Hippocampal formation (tissue), 2 donors: ENCODE data around the gene ATP8A1.
"Not testable (repeated sequence)": the region's sequence is repeated elsewhere in the genome, so short reads cannot be mapped to it uniquely, and the experiment has no call there.

Experiments
- DNase-seq, 2 donors: peaks; one replicate each; lab custom pipeline; 2025; lab: John Stamatoyannopoulos, UW

The ATP8A1 gene

GRCh38 chr4:42501624-42502401 lies 155.1 kb downstream of the ATP8A1 start:
- DNase-seq: no peak

- no peak for DNase-seq
Measured at GRCh38 chr4:42498040-42498439, 158.9 kb downstream of the ATP8A1 start.

GRCh38 chr4:42497142-42497910 lies 159.6 kb downstream of the ATP8A1 start:
- DNase-seq: no peak

DNA sequence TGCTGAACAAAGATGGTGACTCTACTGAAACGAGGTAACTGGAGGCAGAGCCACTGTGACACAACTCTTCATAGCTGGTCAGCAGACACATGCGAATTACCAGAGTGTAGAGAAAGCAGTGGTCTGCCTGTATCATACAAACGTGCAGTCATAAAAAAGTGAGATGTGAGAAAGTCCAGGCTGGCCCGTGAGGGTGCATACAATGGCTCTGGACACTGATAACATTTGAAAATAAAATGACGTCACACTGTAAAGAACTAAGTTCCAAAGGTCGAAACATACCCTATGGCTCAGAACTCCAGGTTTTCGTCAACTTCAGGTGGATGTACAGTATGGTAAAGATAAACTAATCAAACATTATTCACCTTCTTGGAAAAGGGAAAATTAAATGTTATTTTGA lies 163.9 kb downstream of the ATP8A1 start:
- no peak for DNase-seq

GRCh38 chr4:42490015-42490414 lies 166.9 kb downstream of the ATP8A1 start:
- no peak for DNase-seq

- no peak for DNase-seq
Measured at GRCh38 chr4:42489095-42489494, 167.8 kb downstream of the ATP8A1 start.

DNA sequence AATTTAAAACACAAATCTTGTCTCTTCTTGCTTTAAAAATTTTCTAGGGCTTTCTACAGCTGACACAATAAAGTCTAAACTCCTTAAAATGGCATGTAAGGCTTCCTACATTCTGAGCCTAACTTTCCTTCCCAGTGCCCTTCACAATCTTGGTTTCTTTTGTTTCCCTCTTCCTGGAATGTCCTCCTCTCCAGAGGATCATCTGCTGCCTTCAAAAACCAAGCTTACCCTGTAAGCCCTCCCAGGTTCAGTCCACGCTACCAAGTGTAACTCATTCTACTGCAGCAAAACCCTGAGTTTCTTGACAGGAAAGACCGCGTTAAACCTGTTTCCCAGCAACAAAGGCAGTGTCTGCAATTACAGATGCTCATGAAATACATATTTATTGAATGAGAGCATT lies 168.4 kb downstream of the ATP8A1 start:
- no peak for DNase-seq

DNA sequence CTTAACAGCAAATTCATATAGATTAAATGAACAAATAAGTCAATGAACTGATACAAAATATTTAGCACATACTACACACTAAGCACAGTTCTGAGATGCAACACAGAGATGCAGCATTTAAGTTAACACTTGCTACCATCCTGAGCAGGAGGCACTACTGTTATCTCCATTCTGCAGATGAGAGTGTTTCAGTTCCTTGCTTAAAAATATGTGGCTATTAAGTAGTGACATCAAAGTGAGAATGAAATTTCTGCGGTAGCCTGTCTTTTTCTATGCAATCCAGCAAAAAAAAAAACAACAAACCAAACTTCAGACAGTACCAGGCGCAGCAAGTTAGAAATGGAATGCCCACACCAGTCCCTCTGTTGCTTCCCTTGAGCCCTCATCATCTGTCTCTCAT lies 168.8 kb downstream of the ATP8A1 start:
- no peak for DNase-seq

GRCh38 chr4:42487230-42487629 lies 169.7 kb downstream of the ATP8A1 start:
- DNase-seq: no peak

DNA sequence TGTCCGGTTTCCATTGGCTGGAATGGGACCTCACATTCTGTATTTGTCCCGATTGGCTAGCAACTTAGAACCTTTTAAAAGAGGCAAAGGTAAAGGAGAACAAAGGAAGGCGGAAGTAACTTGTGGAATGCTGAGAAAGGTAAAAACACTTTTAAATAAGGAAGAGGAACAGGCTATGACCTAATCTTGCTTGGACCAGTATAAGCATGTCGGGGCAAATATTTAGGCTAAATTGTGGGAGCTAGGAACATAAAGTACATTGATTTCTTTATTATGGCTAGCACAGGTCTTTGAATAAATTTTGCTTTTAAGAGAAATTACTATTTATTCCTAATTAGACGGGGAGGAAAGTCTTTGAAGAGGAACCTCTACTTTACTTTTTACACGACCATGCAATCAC lies 170.7 kb downstream of the ATP8A1 start:
- DNase-seq: not testable (repeated sequence)

DNA sequence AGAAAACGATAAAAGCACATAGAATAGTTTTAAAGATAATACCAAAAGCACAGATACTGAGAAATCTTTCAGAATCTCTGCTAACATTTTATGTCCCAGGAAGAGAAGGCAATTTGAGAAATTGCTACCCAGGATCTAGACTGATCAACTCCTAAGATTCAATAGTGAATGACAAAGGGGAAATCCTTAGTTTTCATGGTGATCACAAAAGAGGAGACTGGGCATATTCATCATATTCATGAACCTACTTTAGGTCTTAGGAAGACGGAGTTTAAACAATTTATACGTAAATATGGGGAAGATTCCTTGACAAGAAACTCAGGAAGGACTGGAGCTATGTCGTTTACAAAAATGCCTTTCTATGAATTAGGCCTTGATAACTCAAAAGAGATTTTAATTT lies 172.3 kb downstream of the ATP8A1 start:
- DNase-seq: no peak

- DNase-seq: no peak
Measured at GRCh38 chr4:42483426-42484379, 173.2 kb downstream of the ATP8A1 start.

DNA sequence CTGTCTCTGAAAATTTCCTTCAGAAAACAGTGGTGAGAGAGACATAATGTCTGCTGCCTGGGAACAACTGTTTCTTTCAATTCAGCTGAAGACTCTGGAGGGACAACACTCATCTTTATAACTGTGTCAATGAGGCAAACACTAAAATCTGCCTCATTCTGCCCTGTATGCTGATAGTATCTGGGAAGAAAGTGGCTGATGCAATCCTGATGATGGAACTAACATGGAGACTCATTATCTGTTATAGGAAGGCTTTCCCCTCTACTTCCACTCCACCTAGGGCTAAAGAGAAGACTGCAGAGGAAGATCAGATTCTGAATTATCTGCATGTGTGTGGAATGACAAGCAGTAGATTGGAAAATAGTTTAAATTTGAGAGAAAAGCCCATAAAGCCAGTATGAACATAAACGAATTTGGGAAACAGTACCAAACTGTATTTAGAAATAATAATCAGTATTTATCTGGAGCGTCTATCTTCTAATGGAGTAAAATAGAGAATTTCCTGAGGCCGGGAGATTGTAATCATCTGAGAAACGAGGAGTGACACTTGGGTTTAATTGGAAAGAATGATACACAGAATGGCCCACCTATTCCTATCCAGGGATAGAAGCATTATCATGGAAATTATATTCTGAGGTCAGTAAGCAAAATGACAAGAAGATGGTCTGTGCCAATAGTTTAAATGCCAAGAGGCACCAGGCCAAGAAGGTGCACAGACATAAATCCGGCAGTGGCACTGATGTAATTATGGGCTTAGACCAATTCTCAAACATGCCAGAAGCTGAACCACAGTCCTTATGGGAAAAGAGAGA lies 174.2 kb downstream of the ATP8A1 start:
- no peak for DNase-seq

DNA sequence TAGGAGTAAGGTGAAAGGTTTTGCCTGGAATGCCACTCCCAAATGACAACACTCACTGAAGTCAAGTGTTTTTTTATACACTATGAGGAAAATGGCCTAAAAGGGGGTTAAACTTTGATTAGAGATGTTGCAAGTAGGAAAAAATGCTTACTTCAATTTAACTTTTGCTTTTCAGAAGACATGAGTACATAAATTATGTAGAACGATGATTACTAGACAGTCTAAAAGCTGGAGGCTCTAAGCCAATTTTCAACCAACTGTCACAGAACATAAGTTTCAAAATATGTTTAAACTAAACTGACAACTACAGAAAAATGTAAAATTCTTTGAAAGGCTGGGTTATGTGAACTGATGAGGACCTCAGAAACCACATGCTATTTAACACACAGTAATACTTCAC lies 176.2 kb downstream of the ATP8A1 start:
- DNase-seq: no peak

DNA sequence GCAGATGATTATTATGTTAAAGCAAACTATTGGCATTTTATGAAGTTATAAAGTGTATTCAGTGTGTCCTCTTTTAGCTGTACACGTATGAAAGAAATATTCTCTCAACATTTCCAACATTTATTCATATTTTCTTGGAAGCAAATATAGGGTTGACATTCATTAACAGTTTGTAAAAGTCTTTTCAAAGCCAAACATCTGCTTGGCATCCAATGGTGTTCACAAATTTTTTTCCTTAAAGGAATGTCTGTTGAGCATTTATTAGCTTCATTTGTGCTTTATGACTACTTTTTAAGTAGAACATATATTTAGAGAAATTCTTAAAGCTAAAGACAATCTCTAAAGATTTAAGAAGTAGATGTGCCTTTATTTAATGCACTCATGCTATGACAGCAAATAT lies 176.6 kb downstream of the ATP8A1 start:
- DNase-seq: no peak

DNA sequence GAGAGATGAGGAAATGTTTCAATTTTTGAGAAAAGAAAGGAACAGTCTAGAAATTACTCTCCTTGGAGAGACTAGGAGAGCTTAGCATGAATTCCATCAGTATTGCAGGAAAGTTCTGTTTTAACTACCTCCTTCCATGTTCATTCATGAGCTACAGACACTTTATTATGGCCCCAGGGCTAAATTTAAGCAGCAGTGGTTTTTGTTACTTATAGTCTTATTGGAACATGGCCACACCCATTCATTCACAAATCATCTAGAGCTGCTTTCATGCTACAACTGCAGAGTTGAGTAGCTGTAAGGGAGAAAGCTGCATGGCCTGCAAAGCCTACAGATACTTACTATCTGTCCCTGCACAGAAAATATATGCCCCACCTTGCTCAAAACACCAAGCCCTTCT lies 178.0 kb downstream of the ATP8A1 start:
- no peak for DNase-seq

GRCh38 chr4:42478509-42478908 lies 178.4 kb downstream of the ATP8A1 start:
- no peak for DNase-seq

GRCh38 chr4:42474406-42474805 lies 182.5 kb downstream of the ATP8A1 start:
- no peak for DNase-seq

- no peak for DNase-seq
Measured at GRCh38 chr4:42473071-42473684, 183.7 kb downstream of the ATP8A1 start.

DNA sequence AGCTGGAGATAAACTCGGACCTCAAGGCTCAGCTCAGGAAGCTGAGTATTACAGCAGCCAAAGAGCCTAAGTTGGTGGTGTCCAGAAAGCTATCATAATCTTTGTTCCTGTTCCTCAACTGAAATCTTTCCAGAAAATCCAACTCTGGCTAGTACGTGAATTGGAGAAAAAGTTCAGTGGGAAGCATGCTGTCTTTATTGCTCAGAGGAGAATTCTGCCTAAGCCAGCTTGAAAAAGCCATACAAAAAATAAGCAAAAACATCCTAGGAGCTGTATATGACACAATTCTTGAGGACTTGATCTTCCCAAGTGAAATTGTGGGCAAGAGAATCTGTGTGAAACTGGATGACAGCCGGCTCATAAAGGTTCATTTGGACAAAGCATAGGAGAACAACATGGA lies 185.0 kb downstream of the ATP8A1 start:
- DNase-seq: no peak

DNA sequence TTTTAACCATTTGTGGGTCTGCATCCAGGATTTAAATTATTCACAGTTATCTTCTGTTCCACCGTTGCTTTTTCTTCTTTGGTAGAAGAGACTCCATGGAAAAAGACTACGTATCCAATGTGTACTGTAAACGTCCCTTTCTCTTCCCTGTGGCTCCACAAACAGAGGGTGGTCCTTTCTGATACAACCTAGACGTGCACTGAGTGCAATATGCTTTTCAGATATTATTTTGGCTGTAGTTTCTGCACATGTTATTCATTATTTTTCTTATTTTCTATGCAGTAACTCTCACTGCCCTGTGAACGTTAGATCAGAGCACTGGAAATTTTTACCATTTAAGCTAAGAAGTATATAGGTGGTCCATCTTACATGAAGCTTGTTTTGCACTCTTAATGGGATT lies 186.9 kb downstream of the ATP8A1 start:
- no peak for DNase-seq
